HEK293T (cell line): ENCODE data around the gene TP53I11.

ENCODE experiments used
- ARNT ChIP-seq: fragments of 450-650 bp; IDR thresholded peaks from 2 replicates; pipeline ENCODE4 v1.6.1; 2017; ENCODE audit warnings: mild to moderate bottlenecking
- BHLHE40 ChIP-seq: fragments of 450-650 bp; IDR thresholded peaks from 2 replicates; pipeline ENCODE4 v1.6.1; 2016; ENCODE audit warnings: mild to moderate bottlenecking, moderate library complexity, borderline replicate concordance
- CTBP1 ChIP-seq: fragments of 450-650 bp; IDR thresholded peaks from 2 replicates; pipeline ENCODE4 v1.6.1; 2016; ENCODE audit warnings: borderline replicate concordance
- ELF4 ChIP-seq: fragments of 450-650 bp; IDR thresholded peaks from 2 replicates; pipeline ENCODE4 v1.6.1; 2017; ENCODE audit warnings: antibody characterized with exemption
- FOXA1 ChIP-seq: fragments of 450-650 bp; IDR thresholded peaks from 2 replicates; pipeline ENCODE4 v1.6.1; 2016; ENCODE audit warnings: mild to moderate bottlenecking
- FOXK2 ChIP-seq: fragments of 450-650 bp; IDR thresholded peaks from 2 replicates; pipeline ENCODE4 v1.6.1; 2016; ENCODE audit warnings: mild to moderate bottlenecking
- FOXM1 ChIP-seq: fragments of 450-650 bp; IDR thresholded peaks from 2 replicates; pipeline ENCODE4 v1.6.1; 2017; ENCODE audit warnings: mild to moderate bottlenecking, borderline replicate concordance
- L3MBTL2 ChIP-seq: fragments of 450-650 bp; conservative IDR thresholded peaks from 2 replicates; pipeline ENCODE4 v1.6.1; 2016; ENCODE audit warnings: mild to moderate bottlenecking
- NFRKB ChIP-seq: fragments of 450-650 bp; IDR thresholded peaks from 2 replicates; pipeline ENCODE4 v1.6.1; 2016; ENCODE audit warnings: mild to moderate bottlenecking, moderate library complexity
- PKNOX1 ChIP-seq: fragments of 450-650 bp; IDR thresholded peaks from 2 replicates; pipeline ENCODE4 v1.6.1; 2016
- SP1 ChIP-seq: fragments of 450-650 bp; IDR thresholded peaks from 2 replicates; pipeline ENCODE4 v1.6.1; 2017
- SUZ12 ChIP-seq: fragments of 450-650 bp; IDR thresholded peaks from 2 replicates; pipeline ENCODE4 v1.6.1; 2016; ENCODE audit warnings: mild to moderate bottlenecking
- TARDBP ChIP-seq: fragments of 450-650 bp; IDR thresholded peaks from 2 replicates; pipeline ENCODE4 v1.6.1; 2016
- ZNF384 ChIP-seq: fragments of 450-650 bp; IDR thresholded peaks from 2 replicates; pipeline ENCODE4 v1.6.1; 2016

GRCh38 chr11:44883277-44883676, 67.4 kb downstream of the TP53I11 start:
- TF ChIP-seq SP1 (no peak), SUZ12 (no peak), NFRKB (no peak), FOXM1 (no peak), FOXA1 (no peak), TARDBP (no peak), BHLHE40 (no peak), PKNOX1 (no peak), FOXK2 (no peak), ZNF384 (no peak), ARNT (no peak), ELF4 (no peak), CTBP1 (no peak), L3MBTL2 (no peak)
